T47D (cell line): ENCODE measurements around the gene OVCA2.

Experiments
- DNase-seq, 2 experiments: peaks; one replicate each; pipeline versions ENCODE4 v3.0.0 to v3.0.0-alpha.2; 2011 to 2012; ENCODE audit warnings: low read depth in 1 of 2, low spot score in 1 of 2
- JUND ChIP-seq: IDR thresholded peaks from 2 replicates; pipeline ENCODE4 v1.6.1; 2012; ENCODE audit warnings: low read depth
- in situ Hi-C: cut with HindIII; loops from 2 replicates; pipeline ENCODE4 v1.10.0; 2016; ENCODE audit warnings: low sequenced_read_pairs, low pct_unique_long_range_greater_than_20kb

Gene OVCA2

DNA sequence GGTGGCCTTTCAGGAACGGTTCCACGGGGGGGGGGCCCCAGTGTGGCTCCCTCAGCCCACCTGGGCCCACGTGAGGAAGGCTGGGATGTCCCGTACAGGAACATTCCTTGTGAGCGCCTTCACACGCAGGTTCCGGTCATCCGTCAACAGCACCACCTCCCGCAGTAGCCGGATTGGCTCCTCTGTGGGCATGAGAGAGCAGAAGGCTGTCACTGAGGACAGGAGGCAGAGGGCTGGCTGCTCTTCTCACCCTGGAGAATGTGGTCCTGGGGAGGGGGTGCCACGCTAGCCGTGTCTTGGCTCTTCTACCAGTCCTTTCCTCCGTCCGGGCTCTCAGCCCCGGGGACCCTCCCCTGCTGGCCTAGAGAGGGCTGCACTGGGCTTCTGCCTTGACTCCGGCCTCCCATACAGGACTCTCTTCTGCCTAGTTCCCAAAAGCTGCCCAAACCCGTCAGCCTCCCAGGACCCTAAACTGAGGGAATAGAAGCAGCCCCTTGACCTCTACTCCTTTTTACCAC, 19.7 kb downstream of the OVCA2 start:
- in situ Hi-C loops, result no loop called here
- DNase-seq, result no peak
- TF ChIP-seq JUND, result no peak

DNA sequence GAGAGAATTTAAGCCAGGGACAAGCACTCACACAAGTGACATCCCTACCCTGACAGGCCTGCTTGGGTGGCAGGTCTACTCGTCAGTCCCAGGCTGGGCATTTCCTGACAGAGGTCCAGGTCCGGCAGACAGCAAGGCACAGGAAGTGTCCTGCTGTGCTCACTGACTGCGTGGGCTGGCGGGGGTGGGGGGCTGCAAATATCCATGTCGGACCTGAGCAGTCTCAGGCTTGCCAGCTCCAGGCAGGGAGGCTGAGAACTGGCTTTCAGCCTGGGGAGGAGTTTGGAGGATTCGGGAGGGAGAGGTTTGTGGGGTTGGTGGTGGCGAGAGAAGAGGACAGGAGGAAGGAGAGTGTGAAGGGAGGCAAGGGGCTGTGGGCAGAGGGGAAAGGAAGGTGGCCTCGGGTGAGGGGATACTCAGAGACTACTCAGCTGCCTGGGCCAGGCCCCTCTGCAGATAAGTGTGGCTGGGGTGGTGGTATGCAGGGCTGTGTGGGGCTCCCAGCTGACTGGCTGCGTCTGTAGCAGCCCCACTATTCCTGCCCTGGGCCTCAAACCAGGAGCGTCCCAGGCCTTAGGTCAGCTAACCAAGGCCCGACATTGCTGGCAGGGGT, 20.9 kb downstream of the OVCA2 start:
- in situ Hi-C loops, result no loop called here
- no peak for TF ChIP-seq JUND
- no peak for DNase-seq

GRCh38 chr17:2063261-2064146, 21.7 kb downstream of the OVCA2 start:
- in situ Hi-C loops, result no loop called here
- no peak for TF ChIP-seq JUND
- no peak for DNase-seq

DNA sequence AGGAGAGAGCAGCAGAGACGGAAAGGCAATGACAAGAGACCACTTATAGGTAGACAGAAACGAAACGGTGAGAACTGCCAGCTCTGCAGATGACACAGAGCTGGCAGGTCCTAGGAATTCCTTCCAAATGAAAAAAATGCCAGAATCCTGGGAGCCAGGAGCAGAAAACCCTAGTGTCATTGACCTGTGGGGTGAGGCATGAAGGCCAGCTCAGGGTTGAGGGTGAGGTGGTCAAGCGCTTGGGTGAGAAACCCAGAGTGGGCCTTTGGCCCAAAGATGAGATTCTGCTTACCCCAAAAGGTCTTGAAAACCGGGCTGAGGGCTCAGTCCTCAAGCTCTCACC, 22.3 kb downstream of the OVCA2 start:
- no peak for TF ChIP-seq JUND
- no peak for DNase-seq
- in situ Hi-C loops, result no loop called here

GRCh38 chr17:2064520-2064971, 22.7 kb downstream of the OVCA2 start:
- no peak for DNase-seq
- in situ Hi-C loops, result no loop called here
- no peak for TF ChIP-seq JUND

DNA sequence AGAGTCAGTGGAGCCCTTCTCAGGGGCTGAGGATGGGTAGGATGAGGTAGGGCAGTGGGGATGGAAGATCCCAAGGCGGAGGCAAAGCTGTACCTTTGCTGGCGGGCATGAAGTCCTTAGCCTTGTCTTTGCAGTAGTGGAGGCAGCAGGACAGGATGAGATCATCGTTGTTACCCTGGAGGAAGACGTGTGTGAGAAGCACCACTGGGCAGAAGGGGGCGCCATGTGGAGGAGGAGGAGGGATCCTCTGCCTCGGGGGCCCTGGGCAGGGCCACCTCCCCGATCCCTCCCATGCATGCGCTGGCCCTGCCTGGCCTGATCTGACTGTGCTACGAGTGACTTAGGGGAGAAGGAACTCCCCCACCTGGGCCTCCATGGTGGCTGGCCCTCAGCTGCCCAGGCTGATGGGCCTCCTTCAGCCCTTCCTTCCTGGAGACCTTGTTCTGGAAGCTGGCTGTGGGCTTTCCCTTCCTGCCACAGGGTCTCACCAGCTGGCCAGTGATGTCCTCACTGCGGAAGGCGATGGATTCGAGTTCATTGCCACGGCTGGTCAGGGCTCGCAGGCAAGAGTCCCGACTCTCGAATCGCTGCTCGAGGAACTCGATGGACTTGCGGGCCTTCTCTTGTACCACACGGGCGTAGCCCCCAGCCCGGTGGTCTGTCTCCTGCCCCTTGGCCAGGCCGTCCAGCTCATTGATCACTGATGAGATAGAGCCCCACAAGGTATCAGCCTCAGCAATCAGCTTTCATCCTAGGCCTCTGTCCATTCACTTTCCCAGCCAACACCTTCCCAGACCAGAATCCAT, 23.4 kb downstream of the OVCA2 start:
- in situ Hi-C loops, result no loop called here
- no peak for DNase-seq
- TF ChIP-seq JUND, result no peak

- DNase-seq, result no peak
- in situ Hi-C loops, result no loop called here
- TF ChIP-seq JUND, result no peak
These were observed 24.2 kb downstream of the OVCA2 start for GRCh38 chr17:2065949-2066400.

- no peak for DNase-seq
- TF ChIP-seq JUND, result no peak
- in situ Hi-C loops, result no loop called here
These were observed 25.3 kb downstream of the OVCA2 start for GRCh38 chr17:2067048-2067561.

DNA sequence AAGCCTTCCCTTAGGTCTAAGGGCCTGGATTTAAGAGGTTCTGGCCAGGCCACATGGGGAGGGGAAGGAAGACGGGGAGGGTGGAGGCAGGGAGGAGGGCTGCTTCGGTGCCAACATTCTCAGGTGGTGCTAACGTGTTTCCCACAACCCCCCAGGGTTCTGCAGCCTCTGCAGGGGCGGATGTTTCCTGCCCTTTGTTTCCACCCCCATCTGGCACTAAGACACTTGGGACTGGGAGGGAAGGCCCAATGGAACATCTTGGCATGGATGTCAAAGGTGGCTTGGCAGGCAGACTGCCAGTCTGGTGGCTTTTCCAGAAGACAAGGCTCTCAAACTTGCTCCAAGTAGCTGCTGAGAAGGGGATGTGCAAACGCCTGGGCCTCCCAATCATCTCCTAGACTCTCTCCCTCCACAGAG, 25.8 kb downstream of the OVCA2 start:
- DNase-seq, result no peak
- in situ Hi-C loops, result no loop called here
- TF ChIP-seq JUND, result no peak

- in situ Hi-C loops, result no loop called here
- DNase-seq, result no peak
- TF ChIP-seq JUND, result no peak
These were observed 26.3 kb downstream of the OVCA2 start for GRCh38 chr17:2068031-2068518.

GRCh38 chr17:2068519-2069051, 26.8 kb downstream of the OVCA2 start:
- no peak for DNase-seq
- no peak for TF ChIP-seq JUND
- in situ Hi-C loops, result no loop called here
